ENCODE data around the gene BRD2.
A peak's percentile ranks its signal among the peaks of the same experiment; 100 is the strongest.

The BRD2 gene

DNA sequence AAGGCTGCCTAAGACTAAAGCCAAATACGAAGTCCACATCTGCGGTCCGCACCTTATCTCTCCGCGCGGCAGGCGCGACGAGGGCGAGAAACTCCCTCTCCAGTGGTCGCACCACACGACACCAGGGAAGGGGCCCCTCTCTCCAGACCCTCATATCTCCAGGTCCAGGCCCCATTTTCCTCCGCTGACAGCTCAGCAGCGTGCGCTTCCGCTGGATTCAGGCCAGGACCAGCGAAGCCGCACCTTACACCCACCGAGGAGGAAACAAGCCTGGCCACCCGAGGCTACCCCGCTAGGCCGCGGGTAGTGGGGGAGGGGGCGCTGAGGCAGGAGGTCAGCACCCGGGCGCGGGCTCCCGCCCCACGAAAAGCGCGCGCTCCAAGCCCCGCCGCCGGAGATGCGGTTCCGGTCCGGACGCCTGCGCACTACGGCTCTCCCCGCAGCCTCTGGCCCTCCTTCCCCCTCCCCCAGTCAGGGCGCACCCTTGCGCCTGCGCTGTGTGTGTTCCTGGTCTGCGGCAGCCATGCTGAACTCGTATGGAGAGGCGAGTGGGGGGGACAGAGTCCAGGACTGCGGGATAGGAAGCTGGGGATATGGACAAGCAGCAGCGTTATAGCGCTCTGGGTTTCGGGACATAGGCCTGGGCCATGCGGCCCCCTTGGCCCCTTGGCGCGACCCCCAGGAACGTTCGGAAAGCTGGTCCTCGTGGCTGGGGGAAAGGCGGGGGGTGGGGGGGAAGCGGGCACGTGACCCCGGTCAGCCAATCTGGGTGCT, at the start of gene BRD2:
Gene BRD2, plus strand, starts transcription at position 502 of the 774 bp plus-strand sequence. CDS start 4,305 bp downstream, outside the sequence.
- DNase-seq, result peak; percentile 96
- Histone ChIP-seq H3F3A (ENCODE audit: insufficient read depth, low read length) (peaks cover 51% of the 10 kb centered on the region), H3K9me3 (replicated peaks; ENCODE audit: insufficient read depth, low read length) (no peaks in the 10 kb centered on the region), H3K79me2 (ENCODE audit: low read length) (peaks cover 48% of the 10 kb centered on the region), H2AFZ (ENCODE audit: low read length) (peak within 1 kb of the TSS; percentile 82), H3K27me3 (replicated peaks; ENCODE audit: insufficient read depth, low read length) (no peaks in the 10 kb centered on the region), H3K4me3 (ENCODE audit: low read length) (peak within 1 kb of the TSS; percentile 79), H3K36me3 (replicated peaks; ENCODE audit: insufficient read depth, low read length) (peaks cover 11% of the 10 kb centered on the region), H3K9ac (ENCODE audit: low read length) (peak within 1 kb of the TSS; percentile 97), H3K27ac (ENCODE audit: low read length) (peak within 1 kb of the TSS; percentile 100), H4K20me1 (ENCODE audit: insufficient read depth, low read length) (peaks cover 12% of the 10 kb centered on the region), H3K4me1 (ENCODE audit: low read length) (peaks cover 11% of the 10 kb centered on the region), H3K4me2 (ENCODE audit: low read depth, low read length) (peak within 1 kb of the TSS; percentile 95), H3K9me2 (replicated peaks; ENCODE audit: insufficient read depth, low read length) (no peaks in the 10 kb centered on the region)
- TF ChIP-seq EZH2phosphoT487 (IDR thresholded peaks at IDR 0.05; ENCODE audit: low read length) (no peak), CTCF (IDR thresholded peaks at IDR 0.05; ENCODE audit: low read length) (no peak), EZH2 (optimal IDR thresholded peaks at IDR 0.05; ENCODE audit: low read depth, low read length) (no peak)

GRCh38 chr6:32920715-32921114, 47.7 kb upstream of the BRD2 start:
- Histone ChIP-seq H4K20me1 (ENCODE audit: insufficient read depth, low read length) (no peaks in the 10 kb centered on the region), H3K36me3 (replicated peaks; ENCODE audit: insufficient read depth, low read length) (no peaks in the 10 kb centered on the region), H3K79me2 (ENCODE audit: low read length) (no peaks in the 10 kb centered on the region), H3K27ac (ENCODE audit: low read length) (no peak overlapping the region), H3K4me1 (ENCODE audit: low read length) (no peaks in the 10 kb centered on the region), H3K4me2 (ENCODE audit: low read depth, low read length) (no peak overlapping the region), H3K4me3 (ENCODE audit: low read length) (no peak overlapping the region), H3K27me3 (replicated peaks; ENCODE audit: insufficient read depth, low read length) (no peaks in the 10 kb centered on the region), H3K9me3 (replicated peaks; ENCODE audit: insufficient read depth, low read length) (no peaks in the 10 kb centered on the region), H3K9me2 (replicated peaks; ENCODE audit: insufficient read depth, low read length) (no peaks in the 10 kb centered on the region), H2AFZ (ENCODE audit: low read length) (no peak overlapping the region), H3F3A (ENCODE audit: insufficient read depth, low read length) (no peaks in the 10 kb centered on the region), H3K9ac (ENCODE audit: low read length) (no peak overlapping the region)
- no peak for DNase-seq
- no peak for TF ChIP-seq EZH2phosphoT487 (IDR thresholded peaks at IDR 0.05; ENCODE audit: low read length)
- no peak for TF ChIP-seq EZH2 (optimal IDR thresholded peaks at IDR 0.05; ENCODE audit: low read depth, low read length)
- no peak for TF ChIP-seq CTCF (IDR thresholded peaks at IDR 0.05; ENCODE audit: low read length)

DNA sequence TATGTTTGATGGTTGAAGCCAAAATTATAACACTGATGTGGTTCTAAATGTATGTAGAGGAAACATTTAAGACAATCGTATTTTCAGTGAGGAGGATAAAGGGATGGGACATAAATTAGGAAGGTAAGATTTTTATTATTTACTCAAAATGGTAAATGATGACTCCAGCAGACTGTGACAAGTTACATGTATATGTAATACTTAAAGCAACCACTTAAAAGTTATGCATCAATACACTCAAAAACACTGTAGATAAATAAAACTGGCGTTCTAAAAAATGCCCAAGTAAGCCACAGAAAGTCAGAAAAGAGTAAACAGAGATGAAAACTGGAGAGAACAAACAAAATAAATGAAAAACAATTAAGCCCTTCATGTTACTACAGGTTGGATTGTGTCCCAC, 46.3 kb upstream of the BRD2 start:
- Histone ChIP-seq H3K79me2 (ENCODE audit: low read length) (no peaks in the 10 kb centered on the region), H3K9ac (ENCODE audit: low read length) (no peak overlapping the region), H3K4me2 (ENCODE audit: low read depth, low read length) (no peak overlapping the region), H3F3A (ENCODE audit: insufficient read depth, low read length) (no peaks in the 10 kb centered on the region), H3K4me3 (ENCODE audit: low read length) (no peak overlapping the region), H3K9me3 (replicated peaks; ENCODE audit: insufficient read depth, low read length) (no peaks in the 10 kb centered on the region), H3K36me3 (replicated peaks; ENCODE audit: insufficient read depth, low read length) (no peaks in the 10 kb centered on the region), H4K20me1 (ENCODE audit: insufficient read depth, low read length) (no peaks in the 10 kb centered on the region), H2AFZ (ENCODE audit: low read length) (no peak overlapping the region), H3K4me1 (ENCODE audit: low read length) (no peaks in the 10 kb centered on the region), H3K27me3 (replicated peaks; ENCODE audit: insufficient read depth, low read length) (no peaks in the 10 kb centered on the region), H3K9me2 (replicated peaks; ENCODE audit: insufficient read depth, low read length) (no peaks in the 10 kb centered on the region), H3K27ac (ENCODE audit: low read length) (no peak overlapping the region)
- no peak for TF ChIP-seq EZH2phosphoT487 (IDR thresholded peaks at IDR 0.05; ENCODE audit: low read length)
- TF ChIP-seq CTCF (IDR thresholded peaks at IDR 0.05; ENCODE audit: low read length), result no peak
- TF ChIP-seq EZH2 (optimal IDR thresholded peaks at IDR 0.05; ENCODE audit: low read depth, low read length), result no peak
- DNase-seq, result no peak
